ENCODE results near the gene DMRTC2. TPM values are rescaled to one million over a fixed set of nuclear protein-coding genes. Genes with fewer than 3 reads are reported as not detected.
A peak's percentile ranks its signal among the peaks of the same experiment; 100 is the strongest.

DMRTC2 gene
- total RNA-seq, 4 donors from 2014 or later, result not detected

DNA sequence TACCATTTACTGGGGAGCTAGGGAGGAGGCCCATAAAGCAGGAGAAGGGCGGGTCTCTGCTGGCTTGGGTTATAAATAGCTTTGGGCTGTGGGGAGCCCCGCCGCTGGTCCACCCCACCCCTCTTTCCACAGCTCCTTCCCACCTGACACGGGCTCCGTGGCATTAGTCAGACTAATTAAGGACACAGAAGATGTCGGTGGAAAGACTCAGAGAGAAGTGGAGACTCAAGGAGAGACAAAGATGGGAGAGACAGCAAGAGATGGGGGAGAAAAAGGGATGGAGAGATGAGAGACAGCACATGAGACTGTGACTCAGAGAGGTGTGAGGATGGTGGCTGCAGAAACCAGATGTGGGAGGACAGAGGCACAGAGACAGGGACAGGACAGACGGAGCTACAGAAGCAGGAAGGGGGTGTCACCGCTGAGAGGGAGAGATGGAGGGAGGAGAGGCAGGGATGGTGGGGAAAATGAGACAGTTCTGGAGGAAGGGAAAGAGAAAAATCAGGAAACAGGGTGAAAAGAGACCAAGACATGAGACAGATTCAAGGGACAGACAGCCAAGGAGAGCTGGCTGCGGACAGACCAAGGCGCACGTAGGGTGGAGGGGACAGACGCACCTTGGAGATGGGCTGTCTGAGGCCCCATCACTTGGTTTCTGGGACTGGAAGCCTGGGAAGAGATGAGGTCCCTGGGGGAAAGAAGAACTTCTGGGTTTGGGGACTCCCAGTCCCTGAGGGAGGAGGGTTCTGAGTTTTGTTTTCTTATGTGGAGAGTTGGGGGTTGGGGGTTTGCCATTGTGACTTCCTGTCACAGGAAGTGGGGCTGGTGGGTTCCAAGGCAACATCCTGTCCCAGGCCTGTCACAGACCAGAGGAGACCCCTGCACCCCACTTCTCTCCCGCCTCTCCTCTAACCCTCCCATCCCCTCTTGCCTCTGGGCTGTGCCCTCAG lies 42.2 kb downstream of the DMRTC2 start:
- H3K4me1 ChIP-seq, result peaks cover 0 to 59% (median 10%) of the 10 kb centered on the region in 3 donors
- H3K27ac ChIP-seq, result no peak overlapping the region
- peaks cover 0 to 43% of the 10 kb centered on the region in 2 donors for H3K36me3 ChIP-seq
- H3K27me3 ChIP-seq, result no peaks in the 10 kb centered on the region
- WGBS, 2 donors (ENCODE audit: low coverage in 1 of 2), result 60 to 71% methylated on average over 6 to 7 of the region's 13 CpGs
- peak overlapping the region in 1 of 2 donors; percentile 8 for H3K4me3 ChIP-seq
- TF ChIP-seq EP300 (IDR thresholded peaks at IDR 0.05) (no peak), POLR2AphosphoS5 (IDR thresholded peaks at IDR 0.05) (no peak), POLR2A (IDR thresholded peaks at IDR 0.05) (no peak)
- TF ChIP-seq, protein P1, sequence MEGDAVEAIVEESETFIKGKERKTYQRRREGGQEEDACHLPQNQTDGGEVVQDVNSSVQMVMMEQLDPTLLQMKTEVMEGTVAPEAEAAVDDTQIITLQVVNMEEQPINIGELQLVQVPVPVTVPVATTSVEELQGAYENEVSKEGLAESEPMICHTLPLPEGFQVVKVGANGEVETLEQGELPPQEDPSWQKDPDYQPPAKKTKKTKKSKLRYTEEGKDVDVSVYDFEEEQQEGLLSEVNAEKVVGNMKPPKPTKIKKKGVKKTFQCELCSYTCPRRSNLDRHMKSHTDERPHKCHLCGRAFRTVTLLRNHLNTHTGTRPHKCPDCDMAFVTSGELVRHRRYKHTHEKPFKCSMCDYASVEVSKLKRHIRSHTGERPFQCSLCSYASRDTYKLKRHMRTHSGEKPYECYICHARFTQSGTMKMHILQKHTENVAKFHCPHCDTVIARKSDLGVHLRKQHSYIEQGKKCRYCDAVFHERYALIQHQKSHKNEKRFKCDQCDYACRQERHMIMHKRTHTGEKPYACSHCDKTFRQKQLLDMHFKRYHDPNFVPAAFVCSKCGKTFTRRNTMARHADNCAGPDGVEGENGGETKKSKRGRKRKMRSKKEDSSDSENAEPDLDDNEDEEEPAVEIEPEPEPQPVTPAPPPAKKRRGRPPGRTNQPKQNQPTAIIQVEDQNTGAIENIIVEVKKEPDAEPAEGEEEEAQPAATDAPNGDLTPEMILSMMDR (IDR thresholded peaks at IDR 0.05), result no peak
- ATAC-seq, result no peak
- no peaks in the 10 kb centered on the region for H3K9me3 ChIP-seq

- TF ChIP-seq POLR2AphosphoS5 (IDR thresholded peaks at IDR 0.05) (no peak), POLR2A (IDR thresholded peaks at IDR 0.05) (no peak), EP300 (IDR thresholded peaks at IDR 0.05) (no peak)
- TF ChIP-seq, protein P1 (IDR thresholded peaks at IDR 0.05), result no peak
- ATAC-seq, result no peak
- Histone ChIP-seq H3K4me3 (no peak overlapping the region), H3K27me3 (no peaks in the 10 kb centered on the region), H3K4me1 (peaks cover 0 to 51% (median 10%) of the 10 kb centered on the region in 3 donors), H3K9me3 (no peaks in the 10 kb centered on the region), H3K27ac (no peak overlapping the region), H3K36me3 (peaks cover 0 to 51% of the 10 kb centered on the region in 2 donors)
- WGBS, 2 donors (ENCODE audit: low coverage in 1 of 2), result 29 to 57% methylated on average over 3 to 4 of the region's 17 CpGs
Observed at GRCh38 chr19:41887711-41888382, 43.0 kb downstream of the DMRTC2 start.

DNA sequence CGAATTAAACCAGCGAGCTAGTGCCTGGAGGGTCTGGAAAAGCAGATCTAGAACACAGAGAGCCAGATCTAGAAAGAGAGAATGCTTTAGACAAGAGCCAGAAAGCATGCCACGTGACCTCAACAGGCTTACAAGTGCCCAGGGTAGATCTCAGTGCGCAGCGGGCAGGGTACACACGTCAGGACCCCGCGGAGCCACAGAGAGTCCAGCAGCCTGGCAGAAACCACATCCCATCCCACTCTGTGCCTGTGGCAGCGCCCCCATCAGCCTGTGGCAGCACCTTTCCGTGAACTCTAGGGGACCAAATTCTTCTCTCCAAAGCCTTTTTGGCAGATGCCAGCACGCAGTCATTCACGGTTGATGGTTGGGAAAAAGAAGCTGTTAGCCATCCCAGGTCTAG lies 44.1 kb downstream of the DMRTC2 start:
- no peak for ATAC-seq
- Histone ChIP-seq H3K36me3 (peaks cover 0 to 57% of the 10 kb centered on the region in 2 donors), H3K27me3 (no peaks in the 10 kb centered on the region), H3K4me1 (peaks cover 0 to 43% (median 10%) of the 10 kb centered on the region in 3 donors), H3K27ac (no peak overlapping the region), H3K9me3 (no peaks in the 10 kb centered on the region), H3K4me3 (no peak overlapping the region)
- TF ChIP-seq POLR2A (IDR thresholded peaks at IDR 0.05), result no peak
- no peak for TF ChIP-seq POLR2AphosphoS5 (IDR thresholded peaks at IDR 0.05)
- TF ChIP-seq, protein P1 (IDR thresholded peaks at IDR 0.05), result no peak
- TF ChIP-seq EP300 (IDR thresholded peaks at IDR 0.05), result no peak
- 80 to 100% methylated on average over 1 to 2 of the region's 12 CpGs for WGBS, 2 donors (ENCODE audit: low coverage in 1 of 2)

- TF ChIP-seq, protein P1 (IDR thresholded peaks at IDR 0.05), result no peak
- no peak for TF ChIP-seq POLR2A (IDR thresholded peaks at IDR 0.05)
- no peak for TF ChIP-seq POLR2AphosphoS5 (IDR thresholded peaks at IDR 0.05)
- no peak for TF ChIP-seq EP300 (IDR thresholded peaks at IDR 0.05)
- no peak for ATAC-seq
Observed at GRCh38 chr19:41889896-41890295, 45.1 kb downstream of the DMRTC2 start.

More at GRCh38 chr19:41889896-41890295, 45.1 kb downstream of the DMRTC2 start:
- Histone ChIP-seq H3K36me3 (peaks cover 0 to 67% of the 10 kb centered on the region in 2 donors), H3K4me3 (no peak overlapping the region), H3K27ac (no peak overlapping the region), H3K9me3 (no peaks in the 10 kb centered on the region), H3K4me1 (peaks cover 0 to 36% (median 6%) of the 10 kb centered on the region in 3 donors), H3K27me3 (no peaks in the 10 kb centered on the region)
- 90 to 94% methylated on average over 2 to 3 of the region's 8 CpGs for WGBS, 2 donors (ENCODE audit: low coverage in 1 of 2)
